Anterior cingulate cortex (tissue), 58 donors: ENCODE data around the gene SMAD7.

Experiments
- DNase-seq, 58 donors: peaks; one replicate each; lab custom pipeline; 2025; lab: John Stamatoyannopoulos, UW

SMAD7 gene

DNA sequence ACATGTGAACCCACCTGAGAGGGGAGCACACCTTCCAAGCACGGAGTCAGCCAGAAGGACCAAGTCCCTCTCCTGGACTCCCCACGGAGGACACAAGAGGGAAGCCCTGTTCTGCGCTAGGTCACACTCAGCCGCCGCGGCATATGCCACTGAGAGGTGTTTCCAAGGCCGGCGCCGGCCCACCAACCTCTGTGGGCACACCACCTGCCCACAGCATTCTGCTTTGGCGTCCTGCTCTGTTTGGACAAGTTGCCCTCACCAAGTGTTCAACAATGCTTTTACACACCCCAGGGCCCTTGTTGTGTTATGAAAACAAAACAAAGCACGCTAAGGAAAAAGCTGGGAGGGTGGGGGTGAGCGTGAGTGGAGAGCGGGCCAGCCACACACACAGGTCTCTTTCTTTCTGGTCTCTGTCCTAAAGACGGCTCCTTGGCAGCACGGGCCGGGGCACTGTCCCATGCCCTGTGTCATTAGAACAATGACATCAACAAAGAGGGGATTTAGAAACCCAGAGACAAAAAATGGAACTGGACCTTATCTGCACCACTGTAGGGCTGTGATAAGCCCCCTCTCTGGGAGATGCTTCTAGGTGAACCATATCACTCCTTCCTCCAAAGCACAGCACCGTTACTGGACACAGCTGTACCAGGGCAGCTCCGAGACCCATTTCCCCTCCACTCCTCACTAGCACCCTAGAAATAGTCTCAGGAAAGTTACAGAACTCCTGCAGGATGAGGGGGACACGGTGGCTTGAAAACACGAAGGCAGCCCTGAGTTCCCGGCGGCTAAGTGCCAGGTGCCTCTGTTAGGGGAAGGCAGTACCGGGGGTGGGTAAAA is 17.0 kb downstream of the SMAD7 start:
- peak in 29 of 58 donors; percentile 5 to 84 (median 51) for DNase-seq

DNA sequence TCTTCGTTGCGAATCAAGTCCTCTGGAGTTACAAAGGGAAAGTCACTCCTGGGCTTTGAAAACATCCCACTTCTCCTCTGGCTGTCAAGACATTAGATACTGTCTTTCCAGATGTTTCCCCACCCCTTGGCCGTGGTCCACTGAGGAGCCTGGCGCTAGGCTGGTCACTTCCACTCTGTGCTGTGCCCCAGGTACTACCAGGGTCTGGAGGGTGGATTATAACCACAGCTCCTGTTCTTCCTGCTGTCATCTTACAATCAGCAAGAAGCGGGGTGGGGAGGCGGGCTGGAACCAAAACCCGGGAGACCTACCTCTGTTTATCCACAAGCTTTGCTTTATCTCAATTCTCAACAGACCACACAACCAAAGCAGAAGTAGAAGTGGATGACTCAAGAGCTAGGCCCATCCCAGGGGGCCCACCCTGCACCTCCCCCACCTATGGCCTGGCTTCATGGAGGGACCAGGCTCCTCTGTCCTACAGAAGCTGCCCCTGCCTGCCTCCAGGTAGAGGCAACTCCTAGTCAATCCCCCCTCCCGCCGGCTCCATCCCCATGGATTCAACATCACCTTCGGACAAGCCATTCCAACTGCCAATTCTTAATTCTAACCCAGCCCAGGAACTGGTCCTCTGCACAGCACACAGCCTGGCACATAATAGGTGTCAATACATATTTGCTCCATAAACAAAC is 17.8 kb downstream of the SMAD7 start:
- DNase-seq, result no peak

DNA sequence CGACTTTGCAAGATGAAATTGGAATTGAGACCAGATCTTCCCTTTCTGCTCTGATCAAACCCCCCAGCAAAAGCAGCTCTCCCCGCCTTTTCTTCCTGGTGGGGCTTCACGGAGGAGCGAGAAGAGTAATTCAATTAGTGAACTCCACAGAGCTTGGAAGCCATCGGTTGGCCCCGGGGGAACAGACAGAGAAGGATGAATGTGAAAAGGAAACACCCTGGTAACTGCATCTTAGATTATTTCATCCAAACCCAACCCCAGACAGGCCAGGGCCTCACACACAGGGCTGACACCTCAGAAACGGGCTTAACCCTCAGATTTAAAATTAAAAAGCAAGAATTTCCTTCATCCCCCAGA is 18.3 kb downstream of the SMAD7 start:
- DNase-seq, result no peak

DNA sequence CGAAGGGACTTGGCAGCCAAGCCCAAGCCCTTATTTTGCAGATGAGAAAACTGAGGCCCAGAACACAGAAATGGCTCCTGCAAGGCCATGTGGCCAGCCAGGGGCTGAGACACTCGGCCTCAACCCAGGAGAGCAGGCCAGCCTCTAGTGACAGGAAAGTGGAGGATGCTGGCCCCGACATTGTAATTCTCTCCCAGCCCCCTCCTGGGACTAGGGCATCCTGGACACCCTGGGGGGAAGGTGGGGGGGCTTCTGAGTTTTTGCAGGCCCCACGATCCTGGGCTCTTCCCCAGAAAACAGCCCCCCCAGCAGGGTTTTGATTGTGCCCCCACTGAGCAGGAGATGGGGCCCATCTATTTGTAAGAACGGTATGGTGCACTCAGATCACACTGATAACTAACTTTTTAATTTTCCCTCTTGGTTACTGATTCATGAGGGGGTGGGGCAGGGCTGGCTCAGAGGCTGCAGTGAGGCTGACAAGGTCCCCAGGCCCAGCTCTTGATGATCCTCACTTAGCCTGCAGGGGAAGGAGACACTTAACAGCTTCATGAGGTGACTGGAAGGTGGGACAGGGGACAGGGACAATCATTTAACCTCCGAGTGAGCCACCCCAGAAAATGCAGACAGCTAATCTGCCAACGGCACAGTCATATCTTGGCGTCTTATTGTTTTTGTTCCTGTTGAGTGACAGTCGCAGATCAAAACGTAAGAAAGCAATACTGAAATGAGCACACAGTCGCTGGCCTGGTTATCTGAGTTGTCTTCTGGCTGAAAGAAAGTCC is 18.9 kb downstream of the SMAD7 start:
- DNase-seq, result no peak

DNA sequence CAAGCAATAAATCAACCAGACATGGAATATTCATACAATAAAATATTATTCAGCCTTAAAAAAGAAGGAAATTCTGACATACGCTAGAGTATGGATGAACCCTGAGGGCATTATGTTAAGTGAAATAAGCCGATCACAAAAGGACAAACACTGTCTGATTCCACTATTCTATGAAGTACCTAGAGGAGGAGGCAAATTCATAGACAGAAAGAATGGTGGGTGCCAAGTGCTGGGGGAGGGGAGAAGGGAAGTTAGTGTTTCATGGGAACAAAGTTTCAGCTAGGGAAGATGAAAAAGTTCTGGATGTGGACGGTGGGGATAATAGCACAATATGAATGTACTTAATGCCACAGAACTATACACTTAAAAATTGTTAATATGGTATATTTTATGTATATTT is 19.8 kb downstream of the SMAD7 start:
- no peak for DNase-seq

DNA sequence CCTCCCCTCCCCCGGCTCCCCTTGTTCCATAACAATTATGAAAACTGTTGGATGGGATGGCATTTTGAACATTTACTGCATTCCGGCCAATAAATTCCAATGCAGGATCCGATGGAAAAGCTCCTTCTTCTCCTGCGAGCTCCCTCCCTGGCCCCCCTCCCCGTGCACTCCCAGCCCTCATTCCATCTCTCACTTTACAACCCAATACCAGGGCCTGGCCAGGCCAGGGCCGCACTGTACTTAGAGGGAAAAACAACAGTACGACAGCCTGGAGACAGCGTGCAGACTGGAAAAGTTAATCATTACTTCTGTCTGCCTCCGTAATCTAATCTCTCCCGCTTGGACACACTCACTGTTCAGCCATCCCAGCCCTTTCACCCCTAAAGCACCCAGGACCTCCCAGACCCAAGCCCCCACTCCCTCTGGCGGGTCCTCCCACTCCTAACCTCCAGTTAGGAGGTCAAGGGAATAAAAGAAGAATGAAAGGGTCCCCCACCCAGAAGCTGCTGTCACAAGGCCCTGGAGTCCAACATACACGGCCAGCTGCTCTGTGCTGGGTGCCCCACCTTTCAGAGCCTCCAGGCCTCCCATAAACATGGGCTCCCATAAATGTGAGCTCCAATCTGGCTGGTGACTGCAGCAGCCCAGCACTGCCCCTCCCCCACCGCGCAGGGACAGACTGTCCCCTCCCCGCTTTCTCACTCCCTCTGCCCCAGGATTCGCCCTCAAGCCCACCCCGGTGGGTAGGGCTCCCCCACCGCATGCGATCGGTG is 20.6 kb downstream of the SMAD7 start:
- DNase-seq, result peak in 1 of 58 donors; percentile 15

DNA sequence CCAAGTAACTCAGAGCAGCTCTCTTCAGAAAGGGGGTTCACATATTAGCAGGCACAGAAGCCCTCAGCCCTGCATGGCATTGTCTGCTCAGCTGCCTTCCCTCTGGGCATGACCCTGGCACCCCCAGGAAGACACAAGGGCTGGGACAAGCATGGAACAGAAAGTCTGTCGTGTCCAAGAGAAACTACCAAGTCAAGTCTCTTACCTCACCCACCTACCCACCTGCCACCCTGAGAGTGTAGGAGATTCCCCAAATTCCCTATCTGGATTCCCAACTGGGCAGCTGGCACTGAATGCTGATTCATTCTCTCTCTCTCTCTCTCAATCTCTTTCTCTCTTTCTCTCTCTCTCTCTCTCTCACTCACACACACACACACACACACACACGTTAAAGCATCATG is 21.6 kb downstream of the SMAD7 start:
- no peak for DNase-seq

DNA sequence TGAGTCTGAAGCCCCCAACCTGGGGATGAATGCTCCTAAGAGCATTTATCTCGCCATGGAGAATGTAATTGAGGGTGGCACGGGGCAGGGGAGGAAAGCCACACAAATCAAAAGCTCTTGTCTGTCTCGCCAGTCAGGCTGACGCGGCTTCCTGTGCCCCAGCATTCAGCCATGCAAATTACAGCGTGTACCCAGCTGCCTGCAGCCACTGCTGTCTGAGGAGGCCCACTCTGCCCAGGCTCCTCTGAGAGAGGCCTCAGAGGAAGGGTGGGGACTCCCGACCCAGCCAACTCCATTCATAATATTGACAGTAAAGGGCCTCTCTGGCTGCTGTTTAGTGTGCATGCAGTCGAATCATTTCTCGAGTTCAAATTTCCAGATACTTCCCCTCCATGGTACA is 22.0 kb downstream of the SMAD7 start:
- DNase-seq, result peak in 41 of 58 donors; percentile 22 to 78 (median 53)

DNA sequence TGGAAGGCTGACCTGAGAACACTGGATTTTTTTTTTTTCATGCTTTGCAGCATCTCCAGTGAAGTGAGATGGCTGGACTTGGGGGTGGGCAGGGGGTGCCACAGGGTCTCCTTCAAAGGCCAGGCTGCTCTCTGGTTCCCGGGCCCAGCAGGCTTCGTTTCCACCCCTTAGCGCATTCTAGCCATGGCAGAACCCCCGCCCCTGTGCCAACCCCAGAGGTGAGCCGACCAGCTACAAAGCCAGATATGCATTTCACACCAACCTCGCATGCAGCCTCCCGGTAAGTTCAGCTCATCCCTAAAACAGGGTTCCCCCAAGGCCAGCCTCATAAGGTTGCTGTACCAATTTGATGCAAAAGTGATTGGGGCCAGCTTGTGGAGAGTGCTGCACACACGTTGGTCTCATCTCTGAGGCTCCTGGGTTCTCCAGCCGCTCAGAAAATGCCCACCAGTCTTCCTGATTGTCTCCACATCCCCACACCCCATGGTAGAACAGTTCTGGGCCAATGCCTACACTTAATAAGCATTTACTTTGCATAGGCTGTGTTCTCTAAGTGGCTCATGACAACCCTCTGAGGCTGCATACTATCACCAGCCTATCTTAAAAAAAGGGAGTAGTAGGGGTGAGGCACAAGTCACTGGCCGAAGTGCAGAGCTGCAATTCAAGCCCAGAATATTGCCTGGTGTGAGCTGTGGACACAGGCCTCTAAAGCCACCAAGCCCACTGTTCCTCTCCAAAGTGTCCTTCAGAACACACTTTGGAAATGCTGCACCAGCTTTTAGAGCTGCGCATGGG is 23.3 kb downstream of the SMAD7 start:
- DNase-seq, result no peak

DNA sequence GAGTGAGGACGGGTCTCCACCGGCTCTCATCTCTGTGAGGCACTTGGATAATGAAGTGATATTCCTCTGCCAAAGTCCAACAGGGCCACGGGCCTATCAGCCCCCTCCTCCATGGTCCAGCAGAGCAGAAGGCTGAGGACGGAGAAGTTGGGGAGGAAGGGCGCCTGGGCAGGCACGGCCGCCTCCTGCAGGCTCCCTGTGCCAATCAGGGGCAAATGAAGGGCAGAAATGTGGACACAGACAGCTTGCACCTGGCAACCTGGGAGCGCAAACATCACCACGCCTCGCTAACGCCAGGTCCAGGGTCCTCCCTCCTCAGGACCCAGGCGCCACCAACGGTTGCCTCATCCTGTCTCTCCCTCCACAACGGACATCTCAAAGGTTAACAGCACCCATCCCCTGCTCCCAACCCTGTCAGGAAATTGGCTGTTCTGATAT is 24.3 kb downstream of the SMAD7 start:
- no peak for DNase-seq

DNA sequence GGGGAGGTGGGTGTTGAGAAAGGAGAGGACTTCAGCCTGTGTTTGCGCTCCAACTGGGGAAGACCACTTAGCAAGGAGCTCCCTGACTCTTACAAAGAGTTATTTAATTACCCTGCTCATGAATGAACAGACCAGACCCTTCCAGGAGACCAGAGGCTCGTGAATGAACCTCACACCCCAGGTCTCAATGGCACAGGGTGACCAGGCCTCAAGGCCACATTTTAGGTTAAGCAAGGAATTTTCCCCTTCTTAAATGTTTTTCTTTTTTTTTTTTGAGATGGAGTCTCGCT is 25.3 kb downstream of the SMAD7 start:
- DNase-seq, result no peak

DNA sequence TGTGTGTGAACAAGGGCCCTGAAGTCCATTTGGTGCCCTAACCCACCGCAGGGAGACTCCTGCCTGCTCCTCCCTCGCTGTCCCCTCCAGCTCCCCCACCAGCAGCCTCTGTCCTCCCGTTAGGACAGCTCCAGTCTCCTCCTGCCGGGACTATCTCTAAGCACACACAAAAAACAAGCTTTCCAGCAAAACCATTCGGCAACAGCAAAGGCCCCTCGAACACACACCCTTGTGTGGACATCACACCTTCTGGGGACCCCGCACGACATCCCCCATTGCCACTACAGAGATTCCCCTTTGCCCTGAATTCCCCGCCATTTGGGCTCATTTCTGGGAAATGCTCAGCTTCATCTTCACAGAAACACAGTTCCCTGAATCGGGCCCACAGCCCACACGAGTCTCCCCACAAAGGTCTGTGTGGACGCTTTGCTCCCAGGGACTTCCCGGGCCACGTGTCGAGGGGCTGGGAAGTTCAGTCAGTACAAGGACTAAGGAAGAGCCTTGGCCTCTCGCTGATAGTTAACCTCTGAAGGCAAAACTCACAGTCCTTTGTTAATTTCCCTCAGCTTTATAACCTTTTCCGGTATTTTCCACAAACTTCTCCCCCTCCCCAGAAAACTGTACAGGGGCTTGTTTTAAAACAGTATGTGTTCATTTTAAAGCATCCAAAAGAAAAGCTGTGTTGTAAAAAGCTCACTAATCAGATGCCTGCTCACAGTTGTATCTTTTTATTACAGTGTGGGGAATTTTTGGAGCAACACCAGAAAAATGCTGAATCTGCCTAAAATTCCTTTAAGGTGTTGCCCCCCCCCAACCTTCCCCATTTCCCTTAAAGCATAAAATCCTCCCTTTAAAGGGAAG is 25.9 kb downstream of the SMAD7 start:
- no peak for DNase-seq

DNA sequence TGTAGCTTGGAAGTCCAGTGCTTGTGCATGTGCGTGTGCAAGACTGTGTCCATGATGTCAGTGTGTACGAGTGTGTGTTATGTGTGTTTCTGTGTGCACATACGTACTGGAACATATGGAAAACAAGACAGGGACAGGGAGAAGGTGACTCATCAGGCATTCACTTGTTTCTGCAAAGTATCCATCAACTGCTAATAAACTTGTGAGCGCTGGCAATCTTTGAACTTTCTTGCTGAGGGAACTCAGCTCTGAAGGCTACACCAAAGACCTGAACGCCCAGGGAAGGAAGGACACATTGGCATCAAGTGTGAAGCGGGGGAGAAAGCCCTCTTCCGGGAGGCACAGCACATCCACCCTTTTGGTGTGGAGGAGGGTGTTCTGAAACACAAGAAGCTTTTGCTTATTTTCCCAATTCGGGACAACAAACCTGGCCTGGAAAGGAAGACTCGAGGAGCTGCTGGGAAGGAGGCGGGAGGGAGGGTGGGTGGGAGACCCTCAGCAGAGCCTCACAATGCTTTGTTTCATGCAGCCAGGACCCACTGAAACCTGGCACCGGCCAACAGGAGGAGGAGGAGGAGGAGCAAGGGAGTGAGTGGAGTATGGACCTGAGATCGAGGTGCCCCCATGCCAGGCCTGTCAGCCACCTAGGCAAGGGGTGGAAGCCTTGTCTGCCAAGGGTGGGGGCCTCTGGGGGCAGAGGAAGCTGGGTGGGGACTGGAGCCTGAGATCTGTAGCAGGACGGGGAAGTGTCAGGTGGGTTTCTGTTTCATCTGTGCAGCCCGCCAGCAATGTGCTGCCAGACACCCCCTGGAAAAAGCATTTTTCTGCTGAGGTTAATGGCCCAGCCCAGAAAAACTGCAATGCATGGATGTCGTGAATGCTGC is 26.8 kb downstream of the SMAD7 start:
- no peak for DNase-seq

DNA sequence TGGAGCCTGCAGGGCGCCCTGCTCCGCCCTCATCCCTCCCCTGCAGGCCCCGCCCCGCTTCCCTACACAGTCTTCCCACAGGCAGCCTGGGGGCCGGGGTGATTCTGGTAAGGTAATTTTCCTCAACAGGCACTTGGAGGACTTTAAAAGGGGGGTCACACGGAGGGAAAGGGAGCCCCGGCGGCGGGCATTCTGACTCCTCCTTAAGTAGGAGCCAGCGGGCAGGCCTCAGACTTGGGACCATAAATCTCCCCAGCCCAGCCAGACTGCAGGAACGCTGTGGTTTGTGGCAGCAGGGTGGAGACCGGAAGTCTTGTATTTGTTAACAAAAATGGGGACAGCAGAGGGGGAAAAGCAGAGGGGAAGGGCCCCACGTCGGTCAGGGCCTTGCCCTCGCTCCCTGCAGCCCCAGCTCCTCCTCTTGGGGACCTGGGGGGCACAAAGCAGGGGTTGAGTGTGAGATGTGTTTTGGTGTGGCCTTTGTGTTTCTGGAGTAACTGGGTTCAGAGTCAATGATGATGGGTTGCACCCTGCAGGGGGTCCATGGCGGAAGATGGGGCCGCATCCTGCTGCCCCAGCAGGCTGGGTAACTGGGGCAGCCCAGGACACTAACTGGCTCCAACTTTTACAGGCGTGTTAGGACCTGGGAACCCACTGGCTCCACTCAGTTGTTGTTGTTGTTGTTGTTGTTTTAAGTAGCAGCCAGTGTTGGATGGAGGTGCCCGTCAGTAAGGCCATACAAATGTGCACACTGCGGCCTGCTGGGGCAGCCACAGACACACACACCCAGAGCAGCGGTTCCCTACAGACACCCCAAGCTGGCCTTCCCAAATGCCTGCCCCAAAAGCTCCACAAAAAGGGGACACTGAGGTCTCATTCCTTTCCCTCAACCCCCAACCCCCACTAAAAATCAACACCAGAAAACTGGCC is 27.7 kb downstream of the SMAD7 start:
- peak in 6 of 58 donors; percentile 32 to 46 (median 40) for DNase-seq

DNA sequence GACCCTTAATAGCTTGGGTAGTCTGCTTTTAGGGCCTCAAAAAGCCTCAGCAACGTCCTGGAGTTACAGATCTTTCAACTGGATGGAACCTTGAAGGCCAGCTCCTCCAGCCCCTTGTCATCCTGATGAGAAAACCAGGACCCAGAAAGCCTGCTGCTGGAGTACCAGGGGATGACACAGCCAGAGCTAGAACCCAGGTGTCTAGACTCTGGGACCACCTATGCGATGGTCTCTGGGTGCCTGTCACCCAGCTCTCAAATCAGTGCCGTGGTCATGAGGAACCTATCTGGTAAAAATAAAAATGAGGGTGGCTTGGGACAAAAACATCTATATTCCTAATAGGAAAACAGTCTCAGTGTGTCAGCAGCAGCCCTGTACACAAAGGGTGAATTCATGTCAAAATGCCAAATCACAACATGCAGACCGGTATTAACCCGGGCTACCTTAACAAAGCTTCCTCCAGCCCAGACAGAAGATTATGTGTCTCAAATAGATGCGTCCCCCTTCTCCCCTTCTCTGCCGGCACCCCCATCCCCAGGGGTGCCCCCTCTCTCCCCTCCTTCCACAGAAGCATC is 28.5 kb downstream of the SMAD7 start:
- DNase-seq, result no peak
